PC-3 (cell line): Measurements from ENCODE around the gene MAPK12. TPM values are rescaled to one million over a fixed set of nuclear protein-coding genes. Genes with fewer than 3 reads are reported as not detected.
A peak's percentile ranks its signal among the peaks of the same experiment; 100 is the strongest.

Experiments
- ATAC-seq: fragments of 200-7000 bp; cut with Tn5 transposase; 2 replicates; pipeline ENCODE4 v1.9.1; 2020; ENCODE audit warnings: mild to moderate bottlenecking, moderate library complexity
- BruUV-seq: library from RNA; stranded (reverse); fragments of 400-500 nt; replicated peaks from 2 replicates; lab custom pipeline; 2021; lab: Mats Ljungman, UMichigan
- CTCF ChIA-PET: fragments of 300-600 bp; sonication (Branson Sonifier 250); formaldehyde crosslinking; loops from one replicate; lab custom pipeline; 2022; ENCODE audit warnings: antibody characterized with exemption; lab: Charles Lee
- POLR2A ChIA-PET: fragments of 300-600 bp; sonication (Branson Sonifier 250); formaldehyde crosslinking; loops from one replicate; lab custom pipeline; 2022; ENCODE audit warnings: antibody characterized with exemption; ENCODE audit not compliant: unreplicated experiment; lab: Charles Lee
- DNase-seq: peaks from one replicate; pipeline ENCODE4 v3.0.0-alpha.2; 2015
- H2AFZ ChIP-seq: fragments of 300-600 bp; sonication (generic); 2 replicates; pipeline ENCODE4 v1.6.0; 2016; ENCODE audit warnings: antibody characterized with exemption, low read length
- H3F3A ChIP-seq: fragments of 300-600 bp; sonication (generic); one replicate; pipeline ENCODE4 v1.6.0; 2017; ENCODE audit warnings: antibody characterized with exemption, low read length, control low read depth, mild to moderate bottlenecking; ENCODE audit not compliant: unreplicated experiment
- H3K27ac ChIP-seq: fragments of 300-600 bp; sonication (generic); 2 replicates; pipeline ENCODE4 v1.5.1; 2016; ENCODE audit warnings: mild to moderate bottlenecking, low read length
- H3K27me3 ChIP-seq: fragments of 300-600 bp; sonication (generic); 2 replicates; pipeline ENCODE4 v1.6.1; 2016; ENCODE audit warnings: low read length, mixed read lengths
- H3K36me3 ChIP-seq: fragments of 300-600 bp; sonication (generic); 2 replicates; pipeline ENCODE4 v1.6.1; 2016; ENCODE audit warnings: low read depth, mixed run types, low read length, mixed read lengths
- H3K4me1 ChIP-seq: fragments of 300-600 bp; sonication (generic); 2 replicates; pipeline ENCODE4 v1.5.1; 2016; ENCODE audit warnings: low read length; ENCODE audit not compliant: insufficient read depth
- H3K4me2 ChIP-seq: fragments of 300-600 bp; sonication (generic); 2 replicates; pipeline ENCODE4 v1.6.0; 2016; ENCODE audit warnings: low read length
- H3K4me3 ChIP-seq: fragments of 300-600 bp; sonication (generic); 2 replicates; pipeline ENCODE4 v1.5.1; 2016; ENCODE audit warnings: mild to moderate bottlenecking, low read length, mixed read lengths
- H3K79me2 ChIP-seq: fragments of 300-600 bp; sonication (generic); 2 replicates; pipeline ENCODE4 v1.6.1; 2017; ENCODE audit warnings: low read length, mixed read lengths
- H3K9ac ChIP-seq: fragments of 300-600 bp; sonication (generic); 2 replicates; pipeline ENCODE4 v1.6.0; 2016; ENCODE audit warnings: mild to moderate bottlenecking, low read length
- H3K9me2 ChIP-seq: fragments of 300-600 bp; sonication (generic); replicated peaks from 2 replicates; pipeline ENCODE4 v1.6.1; 2016; ENCODE audit warnings: mixed run types, low read length, mixed read lengths
- H3K9me3 ChIP-seq: fragments of 300-600 bp; sonication (generic); 2 replicates; pipeline ENCODE4 v1.6.1; 2016; ENCODE audit warnings: low read length, mixed read lengths
- H4K20me1 ChIP-seq: fragments of 300-600 bp; sonication (generic); 2 replicates; pipeline ENCODE4 v1.6.1; 2016; ENCODE audit warnings: low read length, mixed read lengths
- EZH2 ChIP-seq: fragments of 300-600 bp; sonication (generic); IDR thresholded peaks from one replicate; pipeline ENCODE4 v1.6.1; 2017; ENCODE audit warnings: antibody characterized with exemption, mild to moderate bottlenecking, low read length; ENCODE audit not compliant: unreplicated experiment
- EZH2phosphoT487 ChIP-seq: fragments of 300-600 bp; sonication (generic); IDR thresholded peaks from 2 replicates; pipeline ENCODE4 v1.6.1; 2018; ENCODE audit warnings: mild to moderate bottlenecking, antibody characterized with exemption, low read length, borderline replicate concordance
- intact Hi-C: fragments of 100-400 bp; cut with micrococcal nuclease; formaldehyde crosslinking; loops from 2 replicates; pipeline ENCODE4 v1.9.0; 2023
- total RNA-seq: library from RNA; depleted of rRNA; stranded (reverse); fragments of >200 nt; gene quantifications from 2 replicates; pipeline ENCODE4 v1.2.3, GENCODE V29; 2014
- TF ChIP-seq, protein P1 (sequence below): fragments of 300-600 bp; sonication (generic); conservative IDR thresholded peaks from 2 replicates; pipeline ENCODE4 v1.5.1; 2017; ENCODE audit warnings: antibody characterized with exemption, low read depth, mild to moderate bottlenecking, low read length

MAPK12 gene
- total RNA-seq, 1 experiment from 2014 or later: 22.4 TPM

DNA sequence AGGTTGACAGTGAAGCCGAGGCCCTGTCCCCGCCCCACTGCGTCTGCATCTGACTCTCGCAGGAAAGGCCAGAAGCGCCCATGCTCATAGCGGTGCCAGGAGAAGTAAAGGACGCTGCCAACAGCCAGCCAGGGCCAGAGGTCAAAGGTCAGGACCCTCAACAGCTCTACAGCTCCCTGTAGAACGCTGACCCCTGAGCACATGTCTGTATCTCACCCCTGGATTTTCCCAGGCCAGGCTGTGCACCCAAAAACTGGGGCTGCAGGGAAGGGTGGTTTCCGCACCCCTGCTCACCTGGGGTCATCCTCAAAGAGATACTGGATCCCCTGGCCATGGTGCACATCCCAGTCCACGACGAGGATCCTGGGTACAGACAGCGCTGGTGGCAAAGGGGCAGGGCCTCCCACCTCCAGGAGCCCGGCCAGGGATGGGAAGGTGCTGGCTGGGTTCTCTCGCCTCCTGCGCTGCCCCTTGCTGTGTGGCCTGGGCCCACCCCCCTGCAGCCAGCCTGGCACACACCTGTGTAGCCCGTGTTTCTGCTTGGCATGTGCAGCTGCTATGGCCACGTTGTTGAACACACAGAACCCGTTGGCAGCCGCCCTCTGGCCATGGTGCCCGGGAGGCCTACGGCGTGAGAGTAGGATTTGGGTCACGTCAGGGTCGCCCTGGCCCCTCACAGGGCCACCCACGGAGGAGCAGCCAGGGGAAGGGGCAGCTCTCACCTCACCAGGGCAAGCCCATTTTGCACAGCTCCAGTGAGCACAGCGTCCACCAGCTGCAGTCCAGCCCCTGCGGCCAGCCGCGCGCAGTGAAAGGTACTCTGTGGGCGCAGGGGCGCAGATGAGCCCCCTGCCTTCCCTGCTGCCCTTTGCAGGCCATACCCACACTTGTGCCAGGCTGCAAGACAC is 11.9 kb downstream of the MAPK12 start:
- Histone ChIP-seq H3K9me2 (no peaks in the 10 kb centered on the region), H3F3A (no peaks in the 10 kb centered on the region), H2AFZ (no peak overlapping the region), H4K20me1 (no peaks in the 10 kb centered on the region), H3K4me1 (peaks cover 16% of the 10 kb centered on the region; the same call in 1 of the 2 replicates), H3K36me3 (no peaks in the 10 kb centered on the region), H3K9ac (no peak overlapping the region), H3K79me2 (peaks cover 17% of the 10 kb centered on the region), H3K27me3 (no peaks in the 10 kb centered on the region), H3K4me2 (peak overlapping the region; percentile 91), H3K27ac (no peak overlapping the region), H3K9me3 (no peaks in the 10 kb centered on the region), H3K4me3 (peak overlapping the region; percentile 84)
- intact Hi-C loops: loop anchor here (5.0 kb wide), 1 partner anchor 93 kb away; the partner anchor contains the start of gene PPP6R2
- ATAC-seq (no peak), DNase-seq (no peak)
- no peak for TF ChIP-seq EZH2
- TF ChIP-seq EZH2phosphoT487: no peak
- TF ChIP-seq, protein P1, sequence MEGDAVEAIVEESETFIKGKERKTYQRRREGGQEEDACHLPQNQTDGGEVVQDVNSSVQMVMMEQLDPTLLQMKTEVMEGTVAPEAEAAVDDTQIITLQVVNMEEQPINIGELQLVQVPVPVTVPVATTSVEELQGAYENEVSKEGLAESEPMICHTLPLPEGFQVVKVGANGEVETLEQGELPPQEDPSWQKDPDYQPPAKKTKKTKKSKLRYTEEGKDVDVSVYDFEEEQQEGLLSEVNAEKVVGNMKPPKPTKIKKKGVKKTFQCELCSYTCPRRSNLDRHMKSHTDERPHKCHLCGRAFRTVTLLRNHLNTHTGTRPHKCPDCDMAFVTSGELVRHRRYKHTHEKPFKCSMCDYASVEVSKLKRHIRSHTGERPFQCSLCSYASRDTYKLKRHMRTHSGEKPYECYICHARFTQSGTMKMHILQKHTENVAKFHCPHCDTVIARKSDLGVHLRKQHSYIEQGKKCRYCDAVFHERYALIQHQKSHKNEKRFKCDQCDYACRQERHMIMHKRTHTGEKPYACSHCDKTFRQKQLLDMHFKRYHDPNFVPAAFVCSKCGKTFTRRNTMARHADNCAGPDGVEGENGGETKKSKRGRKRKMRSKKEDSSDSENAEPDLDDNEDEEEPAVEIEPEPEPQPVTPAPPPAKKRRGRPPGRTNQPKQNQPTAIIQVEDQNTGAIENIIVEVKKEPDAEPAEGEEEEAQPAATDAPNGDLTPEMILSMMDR: no peak
- ChIA-PET POLR2A (no interaction called here), CTCF (no interaction called here)
- BruUV-seq: no TSS peak

DNA sequence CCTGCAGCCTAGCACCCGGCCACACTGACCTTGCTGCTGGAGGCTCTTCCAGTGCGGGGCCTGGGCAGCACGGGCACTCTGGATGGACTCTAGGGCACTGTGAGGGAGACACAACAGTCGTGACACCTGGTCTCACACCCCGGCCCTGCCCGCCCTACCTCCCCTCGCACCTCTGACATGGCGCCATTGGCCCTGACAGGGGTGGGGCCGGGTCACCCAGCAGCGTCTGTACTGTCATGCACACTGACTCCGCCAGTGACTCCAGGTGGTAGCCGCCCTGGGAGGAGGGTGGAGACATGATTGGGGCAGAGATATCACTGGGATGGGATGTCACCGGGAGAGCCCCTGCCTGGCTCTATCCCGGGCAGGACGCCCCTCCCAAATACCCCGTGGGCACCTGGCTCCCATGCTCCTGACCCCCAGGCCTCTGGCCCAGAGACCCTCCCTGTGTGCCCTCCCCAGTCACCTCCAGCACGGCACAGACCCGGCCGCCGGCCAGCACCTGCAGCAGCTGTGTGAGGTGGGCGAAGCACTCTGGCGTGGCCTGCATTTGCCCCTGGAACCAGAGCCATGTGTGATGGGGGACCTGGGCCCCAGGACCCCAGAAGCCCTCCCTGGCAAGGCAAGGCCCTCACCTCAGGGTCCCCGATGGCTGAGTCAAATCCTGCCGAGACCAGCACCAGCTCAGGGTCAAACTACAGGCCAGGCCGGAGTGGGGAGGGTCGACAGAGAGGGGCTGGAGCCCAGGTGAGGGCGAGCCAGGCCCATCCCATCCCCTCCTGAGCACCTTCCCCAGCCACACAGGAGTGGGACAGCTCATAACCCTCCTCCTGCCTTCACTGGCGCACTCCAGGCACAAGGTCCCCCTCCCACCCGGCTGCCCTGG is 13.0 kb downstream of the MAPK12 start:
- Histone ChIP-seq H3K27me3 (no peaks in the 10 kb centered on the region), H3K4me3 (no peak overlapping the region), H3K9me2 (no peaks in the 10 kb centered on the region), H3K27ac (no peak overlapping the region), H3K4me1 (peaks cover 16% of the 10 kb centered on the region; the same call in 1 of the 2 replicates), H3K9me3 (no peaks in the 10 kb centered on the region), H2AFZ (no peak overlapping the region), H3K4me2 (no peak overlapping the region), H3K9ac (no peak overlapping the region), H3F3A (no peaks in the 10 kb centered on the region), H3K36me3 (no peaks in the 10 kb centered on the region), H3K79me2 (peaks cover 29% of the 10 kb centered on the region), H4K20me1 (no peaks in the 10 kb centered on the region)
- TF ChIP-seq EZH2phosphoT487 (no peak), EZH2 (no peak)
- TF ChIP-seq, protein P1: no peak
- intact Hi-C loops: no loop called here
- no TSS peak for BruUV-seq
- CTCF ChIA-PET: no interaction called here
- no peak for ATAC-seq
- POLR2A ChIA-PET: no interaction called here
- DNase-seq: no peak
